ENCODE results near the gene LGALSL. TPM values are rescaled to one million over a fixed set of nuclear protein-coding genes. Genes with fewer than 3 reads are reported as not detected.

LGALSL gene
- 0.43 and 1.6 TPM in 2 replicates for total RNA-seq (2014; rRNA removed; shearing (Covaris generic))
- 0.60 and 0.70 TPM in 2 replicates for polyA plus RNA-seq (2016; fragmentation: Nextera tagmentation; extraction: Ambion mirVana)

DNA sequence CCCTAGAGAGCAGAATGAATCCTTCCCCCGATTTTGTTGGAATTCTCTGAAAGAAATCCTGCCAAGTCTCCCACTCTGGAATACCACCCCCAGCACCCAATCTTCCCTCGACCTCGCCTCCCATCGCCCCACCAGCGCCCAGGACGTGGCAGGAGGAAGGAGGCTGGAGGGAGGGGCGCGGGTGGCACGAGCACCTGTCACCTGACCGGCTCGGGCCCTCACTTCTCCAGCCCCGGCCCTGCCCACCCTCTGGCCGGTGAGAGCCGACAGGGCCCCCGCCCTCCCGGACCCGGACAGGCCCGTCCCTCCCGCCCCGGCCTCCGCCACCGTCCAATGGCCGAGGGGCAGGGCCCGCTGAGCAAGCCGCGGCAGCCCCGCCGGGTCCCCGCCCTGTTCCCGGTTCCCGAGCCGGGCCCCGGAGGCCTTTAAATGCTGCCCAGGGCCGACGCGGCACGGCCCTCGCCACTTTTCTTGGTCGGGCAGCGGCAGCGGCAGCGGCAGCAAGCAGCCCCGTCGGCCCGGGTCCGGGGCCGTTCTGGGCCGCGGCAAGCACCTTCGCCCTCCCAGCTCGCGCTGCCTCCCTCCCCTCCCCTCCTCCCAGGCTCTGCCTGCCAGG, at the start of gene LGALSL:
Gene LGALSL (plus strand): TSS at position 393 of the 616 bp plus-strand sequence. CDS start 384 bp downstream, outside the sequence.
- 0 to 1% methylated on average over 21 to 25 of the region's 52 CpGs for WGBS, 2 experiments (ENCODE audit: low coverage in 1 of 2, low lambda C conversion rate in 2 of 2, missing lambda C conversion rate in 2 of 2)
- DNase-seq = peak; percentile 63
- peak within 1 kb of the TSS; percentile 79 for H3K9ac ChIP-seq
- no peak for TF ChIP-seq EZH2phosphoT487 (IDR thresholded peaks at IDR 0.05; ENCODE audit: insufficient read depth, low read depth)
- TF ChIP-seq EZH2 (IDR thresholded peaks at IDR 0.05; ENCODE audit: insufficient read depth, poor library complexity, severe bottlenecking) = no peak
- no peaks in the 10 kb centered on the region for H3K79me2 ChIP-seq (ENCODE audit: insufficient read depth)
- in situ Hi-C loops (cut with MboI) = no loop called here
- H3K4me2 ChIP-seq (ENCODE audit: unreplicated experiment) = peak within 1 kb of the TSS; percentile 62
- H2AFZ ChIP-seq = peak within 1 kb of the TSS; percentile 77
- no peaks in the 10 kb centered on the region for H3K9me3 ChIP-seq (ENCODE audit: low read depth)
- no peak within 1 kb of the TSS for H3K27ac ChIP-seq
- peak within 1 kb of the TSS; percentile 73 for H3K4me3 ChIP-seq
- H4K20me1 ChIP-seq (ENCODE audit: insufficient read depth) = no peaks in the 10 kb centered on the region
- H3K27me3 ChIP-seq (replicated peaks; ENCODE audit: insufficient read depth) = peaks cover 22% of the 10 kb centered on the region; the same call in 1 of the 2 replicates
- H3K36me3 ChIP-seq (ENCODE audit: low read depth) = no peaks in the 10 kb centered on the region
- no peaks in the 10 kb centered on the region for H3K9me2 ChIP-seq (ENCODE audit: insufficient read depth)
- 0 out of 2 replicates have a peak, but pooled peaks cover 4% of the 10 kb centered on the region for H3F3A ChIP-seq (ENCODE audit: insufficient read depth)
- peaks cover 6% of the 10 kb centered on the region for H3K4me1 ChIP-seq (ENCODE audit: insufficient read depth)

DNA sequence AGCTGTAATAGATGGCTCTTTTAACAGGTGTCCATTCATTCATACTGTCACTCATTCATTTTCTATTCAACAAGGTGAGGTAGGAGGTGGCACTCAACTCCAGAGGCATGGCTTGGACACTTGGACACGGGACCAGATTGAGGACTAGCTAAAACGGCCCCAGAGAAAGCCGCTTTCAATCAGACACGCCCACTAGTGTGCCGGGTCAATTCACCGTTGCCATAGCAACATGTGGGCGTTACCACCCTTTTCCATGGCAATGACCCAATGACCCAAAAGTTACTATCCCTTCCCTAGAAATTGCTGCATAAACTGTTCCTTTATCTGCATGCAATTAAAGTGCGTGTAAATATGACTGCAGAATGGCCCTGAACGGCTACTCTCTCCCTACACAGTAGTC, 49.2 kb upstream of the LGALSL start:
- Histone ChIP-seq H4K20me1 (ENCODE audit: insufficient read depth) (no peaks in the 10 kb centered on the region), H2AFZ (0 out of 2 replicates have a peak overlapping the region, but pooled peaks have one; percentile 77), H3K27me3 (replicated peaks; ENCODE audit: insufficient read depth) (peaks cover 11% of the 10 kb centered on the region; the same call in 1 of the 2 replicates), H3K9ac (no peak overlapping the region), H3K27ac (no peak overlapping the region), H3K4me3 (no peak overlapping the region), H3K36me3 (ENCODE audit: low read depth) (no peaks in the 10 kb centered on the region), H3K9me3 (ENCODE audit: low read depth) (no peaks in the 10 kb centered on the region), H3F3A (ENCODE audit: insufficient read depth) (peaks cover 16% of the 10 kb centered on the region), H3K79me2 (ENCODE audit: insufficient read depth) (no peaks in the 10 kb centered on the region), H3K4me2 (ENCODE audit: unreplicated experiment) (no peak overlapping the region), H3K9me2 (ENCODE audit: insufficient read depth) (no peaks in the 10 kb centered on the region), H3K4me1 (ENCODE audit: insufficient read depth) (peaks cover 28% of the 10 kb centered on the region)
- in situ Hi-C loops (cut with MboI) = no loop called here
- DNase-seq = peak; percentile 45
- 11 to 13% methylated on average over 9 of the region's 9 CpGs for WGBS, 2 experiments (ENCODE audit: low coverage in 1 of 2, low lambda C conversion rate in 2 of 2, missing lambda C conversion rate in 2 of 2)
- TF ChIP-seq EZH2phosphoT487 (IDR thresholded peaks at IDR 0.05; ENCODE audit: insufficient read depth, low read depth) (no peak), EZH2 (IDR thresholded peaks at IDR 0.05; ENCODE audit: insufficient read depth, poor library complexity, severe bottlenecking) (no peak)

DNA sequence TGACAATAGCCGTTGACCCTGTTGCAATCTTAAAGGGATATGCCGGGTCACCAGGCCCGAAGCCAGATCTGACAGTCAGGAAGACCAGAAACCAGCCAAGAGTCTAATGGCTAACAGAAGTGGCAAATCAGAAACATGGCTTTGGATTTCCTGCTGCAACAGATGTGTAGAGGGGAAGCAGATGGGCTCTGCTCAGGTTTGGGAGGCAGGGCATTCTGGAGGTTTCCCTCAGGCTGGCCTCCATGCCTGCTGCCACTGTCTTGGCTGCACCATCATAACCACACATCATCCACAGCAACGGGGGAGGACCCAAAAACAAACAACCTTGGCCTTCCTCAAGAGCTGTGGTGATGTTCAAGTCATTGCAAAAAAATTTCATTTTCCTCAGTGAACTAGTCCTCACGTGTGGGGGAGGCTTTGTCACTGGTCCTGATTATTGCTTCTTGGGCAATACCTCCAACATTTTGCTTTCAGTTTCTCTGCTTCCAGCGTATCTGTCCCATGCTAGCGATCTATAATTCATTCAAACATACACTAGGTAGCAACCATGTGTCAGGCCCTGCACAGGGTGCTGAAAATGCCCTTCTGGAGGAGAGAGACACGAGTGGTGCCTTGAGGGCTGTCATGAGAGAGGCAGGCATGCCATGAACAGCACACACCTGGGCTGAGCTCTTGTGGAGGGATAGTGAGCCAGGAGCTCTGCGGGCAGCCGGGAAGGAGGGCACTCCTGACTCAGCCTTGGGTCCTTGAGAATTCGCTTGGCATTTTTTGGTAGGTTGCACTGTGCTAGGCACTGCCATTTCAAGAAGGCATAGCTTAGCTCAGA, 48.2 kb upstream of the LGALSL start:
- H3F3A ChIP-seq (ENCODE audit: insufficient read depth) = peaks cover 16% of the 10 kb centered on the region
- WGBS, 2 experiments (ENCODE audit: low coverage in 1 of 2, low lambda C conversion rate in 2 of 2, missing lambda C conversion rate in 2 of 2) = 28 to 29% methylated on average over 11 of the region's 11 CpGs
- in situ Hi-C loops (cut with MboI) = no loop called here
- no peaks in the 10 kb centered on the region for H4K20me1 ChIP-seq (ENCODE audit: insufficient read depth)
- peaks cover 28% of the 10 kb centered on the region for H3K4me1 ChIP-seq (ENCODE audit: insufficient read depth)
- peak overlapping the region; percentile 63 for H3K9ac ChIP-seq
- TF ChIP-seq EZH2 (IDR thresholded peaks at IDR 0.05; ENCODE audit: insufficient read depth, poor library complexity, severe bottlenecking) (no peak), EZH2phosphoT487 (IDR thresholded peaks at IDR 0.05; ENCODE audit: insufficient read depth, low read depth) (no peak)
- H3K27me3 ChIP-seq (replicated peaks; ENCODE audit: insufficient read depth) = peaks cover 18% of the 10 kb centered on the region
- peak; percentile 96 for DNase-seq
- H3K9me2 ChIP-seq (ENCODE audit: insufficient read depth) = no peaks in the 10 kb centered on the region
- H3K79me2 ChIP-seq (ENCODE audit: insufficient read depth) = no peaks in the 10 kb centered on the region
- H3K4me2 ChIP-seq (ENCODE audit: unreplicated experiment) = peak overlapping the region; percentile 88
- no peaks in the 10 kb centered on the region for H3K36me3 ChIP-seq (ENCODE audit: low read depth)
- H2AFZ ChIP-seq = peak overlapping the region; percentile 53
- no peaks in the 10 kb centered on the region for H3K9me3 ChIP-seq (ENCODE audit: low read depth)
- H3K4me3 ChIP-seq = peak overlapping the region; percentile 63
- H3K27ac ChIP-seq = peak overlapping the region; percentile 57

DNA sequence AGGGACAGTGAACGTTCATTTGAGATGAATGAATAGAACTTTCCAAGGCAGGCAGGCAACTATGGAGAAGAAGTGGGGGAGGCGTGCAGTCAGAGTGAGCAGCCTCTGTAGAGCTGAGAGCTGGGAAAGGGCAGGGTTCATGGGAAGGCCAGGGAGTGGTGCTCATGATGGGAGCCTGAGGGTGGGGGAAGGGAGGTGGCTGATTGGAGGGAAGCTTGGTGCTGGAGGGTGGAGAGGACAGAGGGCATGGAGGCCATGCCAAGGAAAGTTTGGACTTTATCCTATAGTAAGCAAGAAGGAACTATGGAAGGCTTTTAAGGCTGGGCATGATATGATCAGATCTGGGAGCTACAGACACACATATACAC, 47.6 kb upstream of the LGALSL start:
- Histone ChIP-seq H3K9ac (peak overlapping the region; percentile 63), H2AFZ (0 out of 2 replicates have a peak overlapping the region, but pooled peaks have one; percentile 53), H3K79me2 (ENCODE audit: insufficient read depth) (no peaks in the 10 kb centered on the region), H3K27ac (peak overlapping the region; percentile 57), H3K4me2 (ENCODE audit: unreplicated experiment) (peak overlapping the region; percentile 88), H3F3A (ENCODE audit: insufficient read depth) (peaks cover 16% of the 10 kb centered on the region), H3K9me2 (ENCODE audit: insufficient read depth) (no peaks in the 10 kb centered on the region), H3K4me3 (peak overlapping the region; percentile 63), H3K36me3 (ENCODE audit: low read depth) (no peaks in the 10 kb centered on the region), H4K20me1 (ENCODE audit: insufficient read depth) (no peaks in the 10 kb centered on the region), H3K9me3 (ENCODE audit: low read depth) (no peaks in the 10 kb centered on the region), H3K4me1 (ENCODE audit: insufficient read depth) (peaks cover 28% of the 10 kb centered on the region), H3K27me3 (replicated peaks; ENCODE audit: insufficient read depth) (peaks cover 24% of the 10 kb centered on the region)
- peak; percentile 37 for DNase-seq
- no peak for TF ChIP-seq EZH2phosphoT487 (IDR thresholded peaks at IDR 0.05; ENCODE audit: insufficient read depth, low read depth)
- in situ Hi-C loops (cut with MboI) = no loop called here
- 15 to 25% methylated on average over 2 of the region's 2 CpGs for WGBS, 2 experiments (ENCODE audit: low coverage in 1 of 2, low lambda C conversion rate in 2 of 2, missing lambda C conversion rate in 2 of 2)

Measured in GM23248 (cell line).